Neural progenitor cell (in vitro differentiated cells): ENCODE results near the gene TMEM238. TPM values are rescaled to one million over a fixed set of nuclear protein-coding genes. Genes with fewer than 3 reads are reported as not detected.

Experiments used
- DNase-seq: peaks from one replicate; pipeline ENCODE4 v3.0.0-alpha.2; 2016; ENCODE audit warnings: low spot score
- H2AFZ ChIP-seq: fragments of 200-600 bp; sonication (generic); replicated peaks from 2 replicates; pipeline ENCODE4 v1.6.1; 2016; ENCODE audit warnings: antibody characterized with exemption
- H3F3A ChIP-seq: fragments of 200-600 bp; sonication (generic); 2 replicates; pipeline ENCODE4 v1.6.1; 2016; ENCODE audit warnings: antibody characterized with exemption, low read depth
- H3K27ac ChIP-seq: fragments of 200-600 bp; sonication (generic); 2 replicates; pipeline ENCODE4 v1.5.1; 2016; ENCODE audit warnings: mild to moderate bottlenecking
- H3K27me3 ChIP-seq: fragments of 200-600 bp; sonication (generic); 2 replicates; pipeline ENCODE4 v1.6.1; 2016; ENCODE audit warnings: mild to moderate bottlenecking, moderate library complexity
- H3K36me3 ChIP-seq: fragments of 200-600 bp; sonication (generic); 2 replicates; pipeline ENCODE4 v1.5.1; 2016
- H3K4me1 ChIP-seq: fragments of 200-600 bp; sonication (generic); 2 replicates; pipeline ENCODE4 v1.6.1; 2016; ENCODE audit warnings: mixed run types
- H3K4me2 ChIP-seq: fragments of 200-600 bp; sonication (generic); 2 replicates; pipeline ENCODE4 v1.6.1; 2016
- H3K4me3 ChIP-seq: fragments of 200-600 bp; sonication (generic); 2 replicates; pipeline ENCODE4 v1.5.1; 2016
- H3K79me2 ChIP-seq: fragments of 200-600 bp; sonication (generic); 2 replicates; pipeline ENCODE4 v1.6.1; 2016; ENCODE audit warnings: low read depth
- H3K9ac ChIP-seq: fragments of 200-600 bp; sonication (generic); 2 replicates; pipeline ENCODE4 v1.6.1; 2016
- H3K9me3 ChIP-seq: fragments of 200-600 bp; sonication (generic); 2 replicates; pipeline ENCODE4 v1.5.1; 2016; ENCODE audit warnings: low read depth
- H4K20me1 ChIP-seq: fragments of 200-600 bp; sonication (generic); 2 replicates; pipeline ENCODE4 v1.6.1; 2016; ENCODE audit warnings: low read depth
- H3K27ac Mint-ChIP-seq: 3 replicates; pipeline ENCODE4 v1.8.0; 2021; ENCODE audit warnings: mixed read lengths
- H3K27me3 Mint-ChIP-seq: 2 replicates; pipeline ENCODE4 v1.8.0; 2022; ENCODE audit warnings: low read depth, mild to moderate bottlenecking, inconsistent platforms, moderate library complexity, mixed read lengths; ENCODE audit not compliant: insufficient read depth
- H3K36me3 Mint-ChIP-seq: 3 replicates; pipeline ENCODE4 v1.8.0; 2021; ENCODE audit warnings: mixed read lengths
- H3K4me1 Mint-ChIP-seq: 3 replicates; pipeline ENCODE4 v1.8.0; 2021; ENCODE audit warnings: mixed read lengths
- H3K4me3 Mint-ChIP-seq: 3 replicates; pipeline ENCODE4 v1.8.0; 2021; ENCODE audit warnings: mild to moderate bottlenecking, moderate library complexity, mixed read lengths
- H3K9me3 Mint-ChIP-seq: 3 replicates; pipeline ENCODE4 v1.8.0; 2020; ENCODE audit warnings: mixed read lengths
- EZH2 ChIP-seq: fragments of 200-600 bp; sonication (generic); IDR thresholded peaks from 2 replicates; pipeline ENCODE4 v1.6.1; 2017; ENCODE audit warnings: antibody characterized with exemption, mild to moderate bottlenecking, moderate library complexity
- EZH2phosphoT487 ChIP-seq: fragments of 200-600 bp; sonication (generic); IDR thresholded peaks from 2 replicates; pipeline ENCODE4 v1.6.1; 2017; ENCODE audit warnings: antibody characterized with exemption
- total RNA-seq: library from RNA; depleted of rRNA; stranded (reverse); fragments of >200 nt; gene quantifications from 2 replicates; pipeline ENCODE4 v1.2.3, GENCODE V29; 2015; ENCODE audit warnings: low replicate concordance
- TF ChIP-seq, protein P1 (sequence below): fragments of 200-600 bp; sonication (generic); IDR thresholded peaks from 2 replicates; pipeline ENCODE4 v1.5.1; 2017; ENCODE audit warnings: antibody characterized with exemption, mild to moderate bottlenecking

TMEM238 gene
- total RNA-seq, 1 donor from 2014 or later: not detected

DNA sequence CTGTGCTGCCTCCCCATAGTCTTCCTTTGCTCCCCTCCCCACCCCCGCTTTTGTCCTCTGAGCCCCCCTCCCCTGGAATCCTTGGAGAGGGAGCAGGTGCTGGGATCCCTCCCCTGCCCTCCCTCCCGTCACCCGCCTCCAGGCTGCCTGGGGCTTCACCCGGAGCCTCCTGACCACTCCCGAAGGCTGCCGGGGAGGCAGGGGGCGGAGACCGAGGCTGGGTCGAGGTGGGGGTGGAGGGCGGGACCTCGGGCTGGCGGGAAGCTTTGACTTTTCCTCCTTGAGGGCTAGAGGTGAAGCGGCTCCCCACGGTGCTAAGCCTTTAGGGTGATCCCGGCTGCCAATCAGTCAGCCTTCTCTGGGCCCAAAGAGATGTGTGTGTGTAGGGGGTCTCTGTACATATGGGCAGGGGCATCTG lies 42.9 kb downstream of the TMEM238 start:
- Histone ChIP-seq H4K20me1 (peaks cover 33% of the 10 kb centered on the region), H3K4me1 (peaks cover 8% of the 10 kb centered on the region), H3K36me3 (no peaks in the 10 kb centered on the region), H2AFZ (no peak overlapping the region), H3K4me2 (peak overlapping the region; percentile 84), H3K9me3 (no peaks in the 10 kb centered on the region), H3K27ac (no peak overlapping the region), H3K27me3 (no peaks in the 10 kb centered on the region), H3K79me2 (peaks cover 26% of the 10 kb centered on the region), H3F3A (peaks cover 13% of the 10 kb centered on the region), H3K4me3 (peak overlapping the region; percentile 95), H3K9ac (peak overlapping the region; percentile 74)
- Mint-ChIP-seq H3K9me3 (no peaks in the 10 kb centered on the region), H3K27me3 (peaks cover 14% of the 10 kb centered on the region), H3K4me1 (peaks cover 25% of the 10 kb centered on the region), H3K36me3 (peaks cover 8% of the 10 kb centered on the region), H3K27ac (peak overlapping the region; percentile 29), H3K4me3 (peak overlapping the region; percentile 98)
- DNase-seq: peak; percentile 93
- no peak for TF ChIP-seq EZH2
- TF ChIP-seq EZH2phosphoT487: no peak
- TF ChIP-seq, protein P1, sequence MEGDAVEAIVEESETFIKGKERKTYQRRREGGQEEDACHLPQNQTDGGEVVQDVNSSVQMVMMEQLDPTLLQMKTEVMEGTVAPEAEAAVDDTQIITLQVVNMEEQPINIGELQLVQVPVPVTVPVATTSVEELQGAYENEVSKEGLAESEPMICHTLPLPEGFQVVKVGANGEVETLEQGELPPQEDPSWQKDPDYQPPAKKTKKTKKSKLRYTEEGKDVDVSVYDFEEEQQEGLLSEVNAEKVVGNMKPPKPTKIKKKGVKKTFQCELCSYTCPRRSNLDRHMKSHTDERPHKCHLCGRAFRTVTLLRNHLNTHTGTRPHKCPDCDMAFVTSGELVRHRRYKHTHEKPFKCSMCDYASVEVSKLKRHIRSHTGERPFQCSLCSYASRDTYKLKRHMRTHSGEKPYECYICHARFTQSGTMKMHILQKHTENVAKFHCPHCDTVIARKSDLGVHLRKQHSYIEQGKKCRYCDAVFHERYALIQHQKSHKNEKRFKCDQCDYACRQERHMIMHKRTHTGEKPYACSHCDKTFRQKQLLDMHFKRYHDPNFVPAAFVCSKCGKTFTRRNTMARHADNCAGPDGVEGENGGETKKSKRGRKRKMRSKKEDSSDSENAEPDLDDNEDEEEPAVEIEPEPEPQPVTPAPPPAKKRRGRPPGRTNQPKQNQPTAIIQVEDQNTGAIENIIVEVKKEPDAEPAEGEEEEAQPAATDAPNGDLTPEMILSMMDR: no peak

DNA sequence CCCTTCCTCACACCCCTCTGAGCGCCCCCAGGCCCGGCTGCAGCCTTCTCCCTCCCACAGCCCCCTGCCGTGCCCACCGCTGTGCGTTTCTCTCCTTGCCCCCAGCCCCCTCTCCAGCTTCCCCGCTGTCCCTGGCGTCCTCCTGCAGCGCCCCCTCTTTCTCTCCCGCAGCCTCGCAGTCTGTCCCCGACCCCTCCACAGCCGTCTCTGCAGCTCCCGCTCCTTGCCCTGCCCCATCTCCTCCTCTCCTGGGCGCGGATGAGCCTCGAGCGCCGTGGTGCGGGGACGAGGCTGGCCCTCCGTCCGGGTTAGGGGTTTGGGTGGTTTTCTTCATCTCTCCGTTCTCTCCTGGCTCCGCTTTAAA lies 43.3 kb downstream of the TMEM238 start:
- peaks cover 8% of the 10 kb centered on the region for H3K36me3 Mint-ChIP-seq

DNA sequence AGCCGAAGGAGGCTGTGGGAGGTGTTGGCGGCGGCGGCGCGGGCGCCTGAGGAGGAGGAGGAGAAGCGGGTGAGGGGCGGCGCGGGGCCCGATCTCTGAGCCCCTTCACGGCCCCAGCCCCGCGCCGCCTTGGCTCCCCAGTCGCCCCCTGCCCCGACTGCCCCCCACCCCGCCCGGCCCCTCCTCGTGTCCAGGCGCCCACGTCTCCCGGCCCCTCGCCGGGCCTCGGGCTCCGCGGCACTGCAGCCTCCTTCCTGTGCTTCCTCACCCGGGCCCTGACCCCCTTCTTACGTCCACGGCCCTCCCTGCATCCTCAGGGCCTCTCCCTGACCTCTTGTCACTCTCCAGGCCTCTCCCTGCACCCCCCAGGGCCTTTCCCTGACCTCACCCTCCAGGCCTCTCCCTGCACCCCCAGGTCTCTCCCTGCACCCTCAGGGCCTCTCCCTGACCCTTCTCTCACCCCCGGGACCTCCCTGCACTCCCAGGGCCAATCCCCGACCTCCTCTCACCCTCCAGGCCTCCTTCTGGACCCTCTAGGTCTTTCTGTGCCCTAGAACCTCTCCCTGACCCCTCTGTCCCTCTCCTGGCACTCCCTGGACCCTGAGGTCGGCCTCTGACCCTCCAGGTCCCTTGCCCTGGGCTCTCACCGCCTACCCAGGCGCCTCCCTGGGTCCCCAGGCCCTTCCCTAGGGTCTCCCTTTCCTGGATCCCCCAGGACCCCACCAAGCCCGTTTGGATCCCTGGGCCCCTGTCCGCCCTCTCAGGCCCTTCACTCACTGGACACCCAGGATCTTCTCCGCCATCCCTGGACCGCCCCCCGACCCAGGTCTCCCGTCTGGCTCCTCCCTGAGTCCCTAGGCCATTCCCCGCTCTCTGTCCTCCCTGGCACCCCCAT lies 44.0 kb downstream of the TMEM238 start:
- TF ChIP-seq, protein P1: no peak
- TF ChIP-seq EZH2phosphoT487: no peak
- TF ChIP-seq EZH2: no peak
- peaks cover 8% of the 10 kb centered on the region for H3K4me1 ChIP-seq
- no peaks in the 10 kb centered on the region for H3K9me3 Mint-ChIP-seq
- peak overlapping the region; percentile 98 for H3K27ac Mint-ChIP-seq
- no peaks in the 10 kb centered on the region for H3K36me3 ChIP-seq
- no peaks in the 10 kb centered on the region for H3K27me3 ChIP-seq
- H3K9ac ChIP-seq: peak overlapping the region; percentile 74
- H3K79me2 ChIP-seq: peaks cover 26% of the 10 kb centered on the region
- DNase-seq: no peak
- H2AFZ ChIP-seq: no peak overlapping the region
- H3K4me1 Mint-ChIP-seq: peaks cover 21% of the 10 kb centered on the region
- H3K9me3 ChIP-seq: no peaks in the 10 kb centered on the region
- peaks cover 13% of the 10 kb centered on the region for H3F3A ChIP-seq
- H3K4me3 Mint-ChIP-seq: peak overlapping the region; percentile 98
- H3K27ac ChIP-seq: peak overlapping the region; percentile 56
- peaks cover 8% of the 10 kb centered on the region for H3K36me3 Mint-ChIP-seq
- H3K4me3 ChIP-seq: peak overlapping the region; percentile 95
- H3K4me2 ChIP-seq: peak overlapping the region; percentile 84
- peaks cover 27% of the 10 kb centered on the region for H4K20me1 ChIP-seq
- H3K27me3 Mint-ChIP-seq: peaks cover 12% of the 10 kb centered on the region

More for the DNA sequence above, 43.3 kb downstream of the TMEM238 start:
- peak overlapping the region; percentile 35 for H3K27ac ChIP-seq
- H3K79me2 ChIP-seq: peaks cover 26% of the 10 kb centered on the region
- Mint-ChIP-seq H3K27ac (peak overlapping the region; percentile 29), H3K4me1 (peaks cover 25% of the 10 kb centered on the region), H3K27me3 (peaks cover 14% of the 10 kb centered on the region), H3K9me3 (no peaks in the 10 kb centered on the region), H3K4me3 (peak overlapping the region; percentile 98)
- H2AFZ ChIP-seq: no peak overlapping the region
- no peak for TF ChIP-seq EZH2
- TF ChIP-seq, protein P1: peak; percentile 40
- no peak for TF ChIP-seq EZH2phosphoT487
- H4K20me1 ChIP-seq: peaks cover 28% of the 10 kb centered on the region
- H3K9me3 ChIP-seq: no peaks in the 10 kb centered on the region
- H3K4me1 ChIP-seq: peaks cover 8% of the 10 kb centered on the region
- H3K4me2 ChIP-seq: peak overlapping the region; percentile 84
- H3K4me3 ChIP-seq: peak overlapping the region; percentile 95
- no peaks in the 10 kb centered on the region for H3K27me3 ChIP-seq
- peak; percentile 66 for DNase-seq
- H3K9ac ChIP-seq: peak overlapping the region; percentile 74
- no peaks in the 10 kb centered on the region for H3K36me3 ChIP-seq
- H3F3A ChIP-seq: peaks cover 13% of the 10 kb centered on the region
